Activated T-cell treated with anti-CD3 and anti-CD28 coated beads for 1 hour (primary cell): ENCODE results near the gene SLCO3A1.
"Not testable (repeated sequence)": the region's sequence is repeated elsewhere in the genome, so short reads cannot be mapped to it uniquely, and the experiment has no call there.

Experiments used
- DNase-seq: peaks from one replicate; pipeline ENCODE4 v3.0.0-alpha.2; 2020; ENCODE audit warnings: low read depth

The SLCO3A1 gene

DNA sequence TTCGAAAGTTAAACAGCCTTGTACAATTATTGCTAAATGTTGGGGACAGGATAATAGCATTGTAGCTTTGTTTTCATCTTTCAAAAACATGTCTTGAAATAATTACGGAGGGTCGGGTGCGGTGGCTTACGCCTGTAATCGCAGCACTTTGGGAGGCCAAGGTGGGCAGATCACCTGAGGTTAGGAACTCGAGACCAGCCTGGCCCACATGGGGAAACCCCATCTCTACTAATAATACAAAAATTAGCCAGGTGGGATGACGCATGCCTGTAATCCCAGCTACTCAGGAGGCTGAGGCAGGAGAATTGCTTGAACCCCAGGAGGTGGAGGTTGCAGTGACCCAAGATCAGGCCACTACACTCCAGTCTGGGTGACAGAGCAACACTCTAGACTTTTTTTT, 216.7 kb downstream of the SLCO3A1 start:
- DNase-seq, result not testable (repeated sequence)

- DNase-seq, result no peak
Measured at GRCh38 chr15:92071045-92071634, 217.6 kb downstream of the SLCO3A1 start.

DNA sequence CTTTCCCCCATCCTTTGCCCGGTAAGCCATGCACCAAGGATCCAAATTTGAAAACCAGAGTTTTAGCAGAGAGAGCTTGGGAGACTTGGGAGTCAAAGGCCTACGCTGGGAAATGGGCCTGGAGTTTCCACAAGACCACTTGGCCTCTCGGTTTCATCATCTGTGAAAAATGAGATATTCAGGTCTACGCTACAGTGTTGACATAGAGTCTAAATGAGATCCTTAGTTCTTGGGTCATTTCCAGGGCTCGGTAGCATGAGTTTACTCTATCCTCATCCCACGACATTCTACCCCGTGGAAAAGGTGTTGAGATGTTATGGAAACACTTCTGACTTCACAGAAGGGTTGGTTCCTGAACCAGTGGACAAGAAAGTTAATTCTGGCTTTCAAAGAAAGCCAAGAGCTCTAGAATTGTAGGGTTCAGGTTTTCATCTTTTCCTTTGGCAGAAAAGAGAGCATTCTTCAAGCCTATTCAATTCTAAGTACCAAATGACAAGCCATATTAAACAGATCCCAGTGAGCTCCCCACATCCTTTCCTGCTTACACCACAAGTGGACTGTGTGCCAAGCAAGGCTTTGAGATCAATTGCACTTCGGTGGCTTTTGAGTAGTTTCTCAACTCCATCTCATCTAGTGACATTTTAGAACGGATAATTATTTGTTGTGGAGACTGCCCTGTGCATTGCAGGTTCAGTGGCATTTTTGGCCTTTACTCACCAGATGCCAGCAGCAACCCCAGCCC, 219.7 kb downstream of the SLCO3A1 start:
- DNase-seq, result no peak

DNA sequence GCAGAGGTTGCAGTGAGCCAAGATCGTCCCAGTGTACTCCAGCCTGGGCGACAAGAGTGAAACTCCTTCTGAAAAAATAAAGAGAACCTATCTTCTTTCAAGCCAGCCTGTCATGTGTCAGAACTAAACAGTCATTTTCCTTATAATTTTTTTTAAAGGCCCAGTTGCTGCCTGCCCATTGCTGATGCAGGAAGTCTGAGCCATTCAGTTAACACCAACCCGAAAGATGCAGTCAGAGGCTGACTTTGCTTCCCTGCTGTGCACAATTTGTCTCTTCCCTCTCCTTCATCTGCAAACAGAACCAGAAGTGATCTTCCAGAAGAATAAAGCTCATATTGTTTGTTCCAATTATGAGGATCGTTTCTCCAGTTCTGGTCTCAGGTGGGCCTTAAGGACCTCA, 220.6 kb downstream of the SLCO3A1 start:
- no peak for DNase-seq

DNA sequence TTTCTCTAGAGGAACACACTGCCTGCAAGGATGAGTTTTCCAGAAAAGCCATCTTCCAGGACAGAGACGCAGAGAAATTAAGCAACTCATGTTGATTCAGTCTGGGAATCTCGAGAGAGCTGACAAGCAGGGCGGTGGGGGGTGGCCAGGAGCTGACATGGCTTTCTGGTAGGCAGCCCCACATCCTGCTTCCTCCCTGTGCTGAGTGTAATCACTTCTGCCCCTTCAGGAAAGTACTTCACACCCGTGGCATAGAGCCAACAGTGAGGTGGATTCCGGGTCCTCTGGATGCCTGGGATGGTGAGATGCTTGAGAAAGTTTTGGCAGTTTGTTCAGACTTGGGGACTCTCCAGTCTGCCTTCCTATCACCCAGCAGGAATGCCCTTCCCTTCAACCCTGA, 221.1 kb downstream of the SLCO3A1 start:
- DNase-seq, result no peak

GRCh38 chr15:92075764-92076163, 222.3 kb downstream of the SLCO3A1 start:
- no peak for DNase-seq

GRCh38 chr15:92076541-92076940, 223.0 kb downstream of the SLCO3A1 start:
- DNase-seq, result no peak

DNA sequence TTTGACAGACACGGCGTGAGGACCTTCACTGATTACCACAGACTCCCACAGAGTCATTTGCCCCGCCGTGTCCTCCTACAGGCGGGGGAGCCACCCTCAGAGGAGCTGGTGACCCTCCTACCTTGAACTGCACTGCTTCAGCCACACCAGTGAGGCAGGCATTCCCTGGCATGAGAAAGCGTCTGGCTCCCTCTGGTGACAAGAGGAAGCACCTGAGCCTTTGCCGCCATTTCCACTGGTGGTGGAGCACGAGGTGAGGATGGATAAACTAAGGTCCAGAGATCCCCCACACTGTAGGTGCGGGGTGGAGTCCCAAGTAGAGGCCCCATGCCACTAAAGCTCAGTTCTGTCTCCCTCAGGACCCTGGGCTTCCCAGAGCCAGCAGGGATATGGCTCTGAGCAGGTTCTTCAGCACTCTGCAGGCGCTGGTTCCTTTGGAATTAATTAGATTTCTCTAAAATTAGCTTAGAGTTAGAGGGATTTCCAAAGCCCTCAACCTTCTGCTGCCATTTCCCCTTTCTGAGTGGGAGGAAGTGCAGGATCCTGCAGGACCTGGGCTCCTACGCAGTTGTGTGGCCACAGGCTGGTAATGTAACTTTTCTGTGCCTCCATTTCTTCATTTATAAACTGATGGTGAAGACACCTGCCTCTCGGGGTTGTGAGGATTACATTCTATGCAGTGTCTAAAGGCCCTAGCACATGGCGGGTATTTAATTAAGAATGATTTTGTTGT, 224.0 kb downstream of the SLCO3A1 start:
- DNase-seq, result peak; percentile 39

- no peak for DNase-seq
Measured at GRCh38 chr15:92078270-92078669, 224.8 kb downstream of the SLCO3A1 start.

DNA sequence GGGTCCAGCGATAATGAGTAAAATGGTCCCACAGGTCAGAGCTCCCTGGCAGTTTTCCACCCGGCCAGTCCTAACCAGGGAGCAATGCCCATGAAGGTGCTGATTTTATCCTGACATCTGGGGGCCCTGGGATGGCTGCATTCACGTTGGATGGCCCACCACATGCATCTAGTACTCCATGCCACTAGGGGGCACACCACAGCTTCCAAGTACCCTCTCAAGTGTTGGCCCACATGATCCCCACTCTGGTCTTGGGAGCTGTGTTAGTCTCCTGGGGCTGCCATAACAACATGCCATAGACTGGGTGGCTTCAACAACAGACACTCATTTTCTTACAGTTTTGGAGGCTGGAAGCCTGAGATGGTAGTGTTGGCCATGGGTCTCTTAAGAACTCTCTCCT, 225.5 kb downstream of the SLCO3A1 start:
- DNase-seq, result no peak

DNA sequence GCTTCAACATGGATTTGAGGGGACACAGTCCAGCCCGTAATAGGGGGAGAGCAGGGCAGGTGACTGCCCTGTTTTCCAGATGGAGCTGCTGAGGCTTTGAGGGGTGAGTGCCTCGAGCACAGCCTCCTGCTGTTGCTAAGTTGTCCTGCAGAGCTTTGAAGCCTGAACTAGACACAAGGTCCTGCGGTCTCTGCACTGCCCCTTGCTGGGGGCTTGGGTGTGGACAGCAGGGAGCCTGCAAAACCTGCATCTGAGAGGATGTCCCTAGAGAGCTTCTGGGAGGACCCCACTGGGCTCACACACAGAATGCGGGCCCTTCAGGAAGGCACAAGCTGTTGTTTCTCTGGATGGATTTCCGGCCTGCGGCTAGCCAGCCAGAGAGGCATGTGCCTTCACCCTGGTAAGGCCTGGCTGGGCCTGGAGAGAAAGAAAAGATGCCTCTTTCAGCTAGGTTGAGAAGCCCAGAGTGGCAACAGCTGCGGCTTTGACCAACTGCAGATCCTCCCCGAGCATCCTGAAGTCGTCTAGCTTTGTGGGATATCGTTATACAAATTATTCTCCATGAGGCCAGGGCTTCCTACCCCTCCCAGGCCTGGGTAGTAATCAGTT, 226.2 kb downstream of the SLCO3A1 start:
- no peak for DNase-seq

DNA sequence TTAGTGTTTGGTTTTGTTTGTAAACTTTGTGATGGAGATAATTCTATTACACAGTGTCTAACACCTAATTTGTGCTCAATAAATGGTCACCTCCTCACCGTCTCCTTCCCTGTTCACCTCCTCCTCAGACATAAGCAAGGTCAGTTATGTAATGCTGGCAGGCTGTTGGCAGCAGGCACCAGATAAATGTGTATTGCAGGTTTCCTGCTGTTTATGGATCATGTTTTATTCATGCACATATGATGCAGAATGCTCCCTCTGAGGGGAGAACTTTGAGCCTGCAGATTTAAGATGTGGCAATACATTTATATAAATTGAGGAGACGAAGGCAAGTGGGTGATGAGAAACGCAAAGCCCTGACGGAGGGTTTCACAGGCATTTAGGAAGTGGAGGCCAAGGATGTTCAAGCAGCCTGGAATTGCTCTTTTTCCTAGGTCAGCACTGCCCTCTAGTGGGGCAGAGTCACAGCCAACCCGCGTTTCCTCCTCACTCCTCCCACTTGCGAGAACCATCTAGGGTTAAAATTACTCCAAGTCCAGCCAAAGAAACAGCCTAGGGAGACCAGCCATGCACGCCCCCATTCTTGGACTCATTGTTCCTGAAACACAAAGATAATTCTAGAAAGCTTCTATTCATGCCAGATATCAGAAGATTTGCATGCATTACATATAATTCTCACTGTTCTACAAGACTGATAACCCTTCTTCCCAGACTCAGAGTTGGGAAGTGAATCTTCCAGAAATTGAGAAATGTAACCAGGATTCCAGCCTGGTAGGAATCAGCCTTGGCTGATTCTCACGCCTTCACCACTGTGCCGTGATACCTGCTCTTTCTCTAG, 228.7 kb downstream of the SLCO3A1 start:
- DNase-seq, result peak; percentile 25

- DNase-seq, result no peak
Measured at GRCh38 chr15:92083190-92083589, 229.7 kb downstream of the SLCO3A1 start.

- no peak for DNase-seq
Measured at GRCh38 chr15:92087211-92087610, 233.7 kb downstream of the SLCO3A1 start.

GRCh38 chr15:92091155-92091734, 237.7 kb downstream of the SLCO3A1 start:
- no peak for DNase-seq

- DNase-seq, result no peak
Measured at GRCh38 chr15:92092289-92093105, 239.0 kb downstream of the SLCO3A1 start.

- DNase-seq, result no peak
Measured at GRCh38 chr15:92095693-92096092, 242.2 kb downstream of the SLCO3A1 start.

DNA sequence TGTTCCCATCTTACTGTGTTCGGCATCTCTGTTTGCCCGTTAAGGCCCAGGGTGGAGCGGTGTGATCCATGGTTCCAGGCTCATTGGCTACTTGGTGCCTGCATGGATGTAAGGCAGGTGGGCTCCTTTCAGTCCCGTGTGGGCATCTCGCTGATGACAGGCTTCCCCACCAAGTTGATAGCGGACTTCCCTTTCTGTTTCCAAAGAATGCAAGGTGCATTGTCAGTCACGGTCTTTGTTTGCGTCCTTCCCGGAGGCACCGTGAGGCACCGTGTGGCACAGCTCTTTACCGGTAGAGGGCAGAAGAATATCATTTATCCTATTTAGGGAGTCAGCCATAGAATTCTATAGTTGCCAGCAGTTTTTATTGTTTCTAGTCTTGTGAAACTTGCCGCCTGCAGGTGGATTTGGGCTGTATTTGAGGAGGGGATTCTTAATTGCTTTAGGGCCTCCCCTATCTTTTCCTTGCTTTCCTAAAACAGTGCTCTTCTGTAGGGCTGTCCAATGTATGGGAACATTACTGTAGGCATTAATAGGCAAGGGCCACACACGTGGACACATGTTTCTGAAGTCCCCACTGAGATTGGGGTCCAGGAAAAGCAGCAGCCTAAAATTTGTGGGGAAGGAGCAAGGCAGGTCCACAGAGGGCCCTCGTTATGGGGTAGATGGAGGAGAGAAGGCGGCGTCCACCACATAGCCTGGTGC, 244.1 kb downstream of the SLCO3A1 start:
- peak; percentile 14 for DNase-seq

DNA sequence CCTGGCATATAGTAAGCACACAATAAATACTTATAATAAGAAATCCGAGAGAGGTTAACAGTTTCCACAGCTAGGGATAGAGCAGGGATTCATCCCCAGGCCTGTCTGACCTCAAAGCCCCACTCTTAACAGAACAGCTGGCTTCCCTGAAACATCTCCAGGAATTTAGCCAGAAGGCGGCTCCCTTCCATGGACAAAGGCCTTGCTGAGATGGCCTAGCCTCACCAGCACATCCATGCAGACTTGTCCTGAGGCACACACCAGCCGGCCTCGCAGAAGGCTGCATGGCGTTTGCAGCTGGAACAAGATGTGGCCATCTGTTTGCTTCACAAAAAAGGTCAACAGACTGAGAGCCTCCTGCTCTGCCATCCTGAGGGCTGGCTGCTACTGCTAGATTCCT, 245.4 kb downstream of the SLCO3A1 start:
- no peak for DNase-seq

- DNase-seq, result no peak
Measured at GRCh38 chr15:92100301-92100700, 246.8 kb downstream of the SLCO3A1 start.
